HG02852 (cell line): ENCODE results near the gene URB1.
"Not testable (repeated sequence)": the region's sequence is repeated elsewhere in the genome, so short reads cannot be mapped to it uniquely, and the experiment has no call there.

Experiments used
- ATAC-seq: cut with Tn5 transposase; IDR thresholded peaks from one replicate; pipeline ENCODE4 v1.9.1; 2021; ENCODE audit warnings: mild to moderate bottlenecking, moderate library complexity; ENCODE audit not compliant: unreplicated experiment

URB1 gene

GRCh38 chr21:32321480-32321879 is 71.3 kb downstream of the URB1 start:
- no peak for ATAC-seq

- no peak for ATAC-seq
These were observed 72.1 kb downstream of the URB1 start for GRCh38 chr21:32320726-32321125.

GRCh38 chr21:32320059-32320458 is 72.8 kb downstream of the URB1 start:
- ATAC-seq = no peak

GRCh38 chr21:32319012-32319411 is 73.8 kb downstream of the URB1 start:
- no peak for ATAC-seq

GRCh38 chr21:32317726-32318125 is 75.1 kb downstream of the URB1 start:
- ATAC-seq = no peak

GRCh38 chr21:32316361-32317215 is 76.2 kb downstream of the URB1 start:
- ATAC-seq = no peak

- no peak for ATAC-seq
These were observed 77.1 kb downstream of the URB1 start for GRCh38 chr21:32315511-32316281.

- no peak for ATAC-seq
These were observed 78.0 kb downstream of the URB1 start for GRCh38 chr21:32314806-32315205.

GRCh38 chr21:32312976-32313375 is 79.8 kb downstream of the URB1 start:
- no peak for ATAC-seq

- ATAC-seq = no peak
These were observed 80.5 kb downstream of the URB1 start for GRCh38 chr21:32312326-32312725.

GRCh38 chr21:32311621-32312020 is 81.2 kb downstream of the URB1 start:
- ATAC-seq = no peak

- ATAC-seq = not testable (repeated sequence)
These were observed 81.8 kb downstream of the URB1 start for GRCh38 chr21:32310976-32311375.

GRCh38 chr21:32309906-32310460 is 82.8 kb downstream of the URB1 start:
- ATAC-seq = no peak

GRCh38 chr21:32308696-32309095 is 84.1 kb downstream of the URB1 start:
- no peak for ATAC-seq

GRCh38 chr21:32307706-32308105 is 85.1 kb downstream of the URB1 start:
- ATAC-seq = no peak

- no peak for ATAC-seq
These were observed 86.6 kb downstream of the URB1 start for GRCh38 chr21:32306021-32306780.

- ATAC-seq = no peak
These were observed 87.8 kb downstream of the URB1 start for GRCh38 chr21:32304998-32305397.

GRCh38 chr21:32303385-32303784 is 89.4 kb downstream of the URB1 start:
- ATAC-seq = no peak

GRCh38 chr21:32302560-32302959 is 90.3 kb downstream of the URB1 start:
- ATAC-seq = no peak

GRCh38 chr21:32301596-32301995 is 91.2 kb downstream of the URB1 start:
- ATAC-seq = no peak

- ATAC-seq = no peak
These were observed 92.6 kb downstream of the URB1 start for GRCh38 chr21:32300117-32300681.
